Hippocampal formation (tissue), 2 donors: ENCODE data around the gene MICB.

Experiments used
- DNase-seq, 2 donors: peaks; one replicate each; lab custom pipeline; 2025; lab: John Stamatoyannopoulos, UW

MICB gene

DNA sequence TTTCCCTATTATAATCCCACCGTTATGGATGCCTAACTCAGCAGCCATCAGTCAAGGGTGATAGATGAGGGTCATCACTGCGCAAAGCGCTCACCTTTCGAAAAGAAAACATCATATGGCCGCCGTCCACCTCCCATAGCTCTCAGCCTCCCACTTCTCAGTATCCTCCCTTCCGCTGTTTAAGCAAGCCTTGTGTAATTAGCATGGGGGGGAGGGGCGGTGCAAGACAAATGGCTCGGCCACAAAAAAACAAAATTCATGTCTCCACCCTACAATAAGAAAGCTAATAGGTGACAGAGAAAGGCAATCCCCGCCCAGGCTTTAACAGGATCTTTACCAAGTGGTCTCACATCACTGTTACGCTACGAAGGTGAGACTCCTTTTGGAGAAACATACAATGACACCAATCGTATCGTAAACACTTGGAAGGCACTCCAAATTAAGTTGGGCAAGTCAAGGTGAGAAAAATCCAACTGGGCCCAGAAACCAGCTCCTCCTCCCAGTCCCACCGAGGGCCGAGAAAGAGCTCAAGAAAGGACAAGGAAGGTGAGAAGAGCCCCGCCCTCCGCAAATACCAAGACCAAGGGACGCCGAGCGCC is 43.2 kb downstream of the MICB start:
- no peak for DNase-seq

DNA sequence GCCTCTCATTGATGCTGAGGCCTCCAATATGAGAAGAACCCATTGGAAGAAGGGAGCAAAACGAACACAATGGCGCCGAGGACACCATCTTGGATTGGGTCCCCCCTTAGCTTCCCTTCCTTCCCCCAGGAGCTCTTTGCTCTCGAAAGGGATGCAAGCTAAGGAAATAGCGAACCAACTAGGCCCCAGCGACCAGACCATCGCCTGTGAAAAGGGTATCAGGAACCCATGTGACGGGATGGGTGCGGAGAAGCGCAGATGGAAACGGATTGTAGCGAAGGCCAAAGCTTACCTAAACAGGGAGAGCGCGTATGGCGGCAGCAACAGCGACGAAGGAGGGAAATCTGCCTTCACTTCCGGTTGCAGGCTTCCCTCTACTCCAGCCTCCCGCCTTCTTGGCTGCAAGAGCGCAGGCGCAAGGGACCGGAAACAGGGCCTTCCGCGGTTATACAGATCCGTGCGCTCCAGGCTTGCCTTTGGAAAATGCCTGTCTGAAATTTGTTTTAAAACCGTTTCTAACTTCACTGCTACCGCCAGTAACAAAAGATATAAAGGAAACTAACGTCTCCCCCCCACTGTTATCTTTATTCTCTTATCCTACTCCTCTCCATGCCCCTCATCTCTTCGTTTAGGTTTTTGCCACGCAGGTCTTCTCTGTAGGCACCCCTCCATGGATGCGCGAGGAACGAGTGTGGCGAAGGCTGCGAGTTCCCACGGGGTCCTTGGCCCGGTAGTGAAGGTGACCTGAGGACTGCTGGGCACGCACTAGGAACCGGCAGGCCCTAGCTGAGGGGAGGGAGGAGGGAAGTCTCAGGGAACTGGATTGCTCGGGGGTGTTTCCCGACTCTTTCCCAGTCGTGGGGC is 43.9 kb downstream of the MICB start, which contains the start of gene DDX39B:
Gene DDX39B, minus strand, starts transcription at position 346 of the 864 bp plus-strand sequence. CDS start 1,471 bp downstream, outside the sequence.
- DNase-seq: peak; percentile 93 to 98

DNA sequence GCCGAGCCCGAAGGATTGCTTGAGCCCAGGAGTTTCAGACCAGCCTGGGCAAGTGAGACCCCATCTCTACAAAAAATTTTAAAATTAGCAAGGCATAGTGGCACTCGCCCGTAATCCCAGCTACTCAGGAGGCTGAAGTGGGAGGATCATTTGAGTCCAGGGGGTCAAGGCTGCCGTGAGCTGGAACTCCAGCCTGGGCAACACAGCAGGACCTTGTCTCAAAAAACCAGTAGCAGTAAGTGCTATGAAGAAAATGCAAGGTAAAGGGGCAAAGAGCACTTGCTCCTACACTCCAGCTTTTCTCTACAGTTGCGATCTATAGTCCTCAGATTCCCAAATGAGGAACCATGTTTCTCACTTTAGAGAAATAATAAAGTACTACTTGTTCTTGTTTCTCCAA is 45.7 kb downstream of the MICB start:
- DNase-seq: no peak

DNA sequence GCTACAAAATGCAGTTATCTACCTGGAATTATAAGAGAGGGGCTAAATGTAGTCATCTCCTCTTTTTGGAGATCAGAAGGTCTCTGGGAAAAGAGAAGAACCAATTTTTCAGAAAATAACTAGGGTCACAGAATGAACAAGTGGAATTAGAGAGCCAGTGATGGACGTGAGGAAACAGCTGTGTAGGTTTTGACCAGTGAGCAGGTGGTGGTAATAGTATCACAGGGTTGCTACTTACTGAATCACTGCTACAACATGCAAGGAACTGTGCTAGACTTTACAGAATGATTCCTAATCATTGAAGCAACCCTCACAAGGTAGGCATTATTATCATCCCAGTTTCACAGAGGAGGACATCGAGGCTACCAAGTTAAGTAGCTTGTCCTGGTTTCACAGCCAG is 46.7 kb downstream of the MICB start:
- no peak for DNase-seq

GRCh38 chr6:31545291-31545690 is 47.3 kb downstream of the MICB start:
- no peak for DNase-seq

- DNase-seq: peak; percentile 88 to 95
Measured at GRCh38 chr6:31546339-31546957, 48.5 kb downstream of the MICB start, which contains the start of gene ATP6V1G2. Gene ATP6V1G2, minus strand, starts transcription at chr6:31546608. Its CDS starts 49 bp downstream, at chr6:31546559.

DNA sequence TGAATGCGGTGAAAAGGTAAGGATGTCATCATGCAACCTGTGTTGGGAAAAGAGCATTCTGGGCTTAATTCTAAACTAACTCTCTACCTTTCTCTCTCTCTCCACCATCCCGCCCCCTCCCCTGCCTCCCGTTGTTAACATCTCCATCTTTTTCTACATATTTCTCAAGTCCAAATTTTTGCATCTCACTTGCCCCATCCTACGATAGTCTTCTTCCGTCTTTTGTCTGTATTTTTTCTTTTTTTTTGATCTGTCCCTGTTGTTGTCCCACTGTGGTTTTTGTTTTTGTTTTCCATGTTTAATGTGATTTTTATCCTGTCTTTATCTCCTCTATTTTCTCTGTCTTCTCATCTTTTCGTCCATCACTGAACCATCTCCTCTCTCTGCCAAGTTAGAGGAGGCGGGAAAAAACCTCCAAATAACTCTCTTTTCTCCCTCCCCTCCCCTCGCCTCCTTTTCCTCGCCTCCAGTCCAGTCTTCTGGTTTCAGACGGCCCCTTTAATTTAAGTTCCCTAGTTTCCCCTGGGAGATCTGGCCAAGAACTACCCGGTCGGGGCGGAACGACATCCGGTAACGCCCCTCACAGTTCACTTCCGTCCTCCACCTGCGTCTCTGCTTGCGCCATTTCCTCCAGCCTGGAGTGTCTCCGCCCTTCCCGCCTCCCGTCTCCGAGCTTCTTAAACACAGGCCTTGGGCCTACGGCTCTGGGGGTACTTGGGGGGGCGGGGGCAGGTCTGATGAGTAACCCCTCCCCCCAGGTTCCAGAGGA is 49.2 kb downstream of the MICB start, which contains the start of gene NFKBIL1:
Gene NFKBIL1, plus strand, starts transcription at position 651 of the 769 bp plus-strand sequence. Its CDS starts 87 bp downstream, at position 738.
- peak; percentile 95 to 99 for DNase-seq

GRCh38 chr6:31547727-31548543 is 50.0 kb downstream of the MICB start:
- DNase-seq: no peak

DNA sequence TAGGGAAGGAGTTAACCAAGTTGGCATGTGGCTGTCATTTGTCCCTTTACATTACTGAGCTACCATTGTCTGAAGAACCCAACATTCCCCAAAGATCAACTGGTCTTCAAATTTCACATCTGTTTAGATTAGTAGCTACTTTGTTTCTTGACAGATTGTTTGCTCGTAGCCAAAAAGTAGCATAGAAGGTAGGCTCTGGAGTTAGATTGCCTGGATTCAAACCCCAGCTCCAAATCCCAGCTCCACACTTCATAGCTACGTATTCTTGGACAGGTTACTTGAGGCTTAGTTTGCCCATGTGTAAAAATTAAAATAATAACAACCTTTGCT is 50.6 kb downstream of the MICB start:
- no peak for DNase-seq

- peak in 1 of 2 donors; percentile 29 for DNase-seq
Measured at GRCh38 chr6:31551371-31551770, 53.4 kb downstream of the MICB start.

DNA sequence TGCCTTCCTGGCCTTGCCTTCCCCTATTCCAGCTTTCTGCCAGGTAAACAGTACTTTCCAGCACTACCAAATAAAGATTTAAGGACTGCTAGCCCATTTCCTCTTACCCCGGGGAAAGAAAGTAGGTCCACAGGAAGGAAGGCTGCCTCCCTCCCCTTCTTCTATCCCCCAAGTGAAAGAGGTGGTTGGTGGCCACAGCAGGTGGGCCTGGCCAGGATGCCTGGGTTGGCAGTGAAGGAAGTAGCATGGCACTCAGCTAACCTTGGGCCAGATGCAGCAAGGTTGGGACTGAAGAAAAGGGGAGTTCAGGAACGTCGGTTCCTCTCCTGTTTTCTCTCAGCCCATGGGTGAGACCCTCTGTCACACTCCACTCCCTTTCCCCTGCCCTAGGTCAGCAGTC is 58.4 kb downstream of the MICB start:
- DNase-seq: no peak

- no peak for DNase-seq
Measured at GRCh38 chr6:31557443-31558317, 59.7 kb downstream of the MICB start.

- DNase-seq: no peak
Measured at GRCh38 chr6:31558318-31558625, 60.3 kb downstream of the MICB start.

GRCh38 chr6:31558631-31559500 is 60.9 kb downstream of the MICB start:
- peak in 1 of 2 donors; percentile 68 for DNase-seq

GRCh38 chr6:31559606-31559957 is 61.6 kb downstream of the MICB start:
- no peak for DNase-seq

- peak; percentile 15 to 31 for DNase-seq
Measured at GRCh38 chr6:31559958-31560696, 62.2 kb downstream of the MICB start.

DNA sequence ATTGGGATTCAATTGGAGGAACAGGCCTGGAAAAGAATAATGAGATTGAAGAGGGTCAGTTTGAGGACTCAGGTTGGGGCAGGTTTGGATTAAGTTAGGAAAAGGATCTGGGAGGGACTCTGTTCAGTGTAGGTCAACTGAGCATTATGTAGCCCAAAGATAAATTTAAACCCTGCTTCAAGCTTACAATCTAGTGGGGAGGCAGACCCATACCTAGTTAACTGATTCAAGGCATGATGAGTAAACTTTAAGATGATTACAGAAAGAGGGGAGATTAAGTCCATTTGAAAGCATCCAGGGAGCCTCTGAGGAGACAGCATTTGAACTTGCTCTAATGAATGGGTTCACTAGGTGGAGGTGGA is 62.7 kb downstream of the MICB start:
- DNase-seq: no peak
